D341Med (cell line): Measurements from ENCODE around the gene FIZ1.

Source experiments
- DNase-seq: peaks from one replicate; pipeline ENCODE4 v3.0.0; 2012; ENCODE audit warnings: low spot score

FIZ1 gene

GRCh38 chr19:55613930-55614710 lies 14.8 kb upstream of the FIZ1 start:
- no peak for DNase-seq

- no peak for DNase-seq
These were observed 14.1 kb upstream of the FIZ1 start for GRCh38 chr19:55613396-55613795.

GRCh38 chr19:55611983-55612645 lies 12.8 kb upstream of the FIZ1 start:
- DNase-seq: no peak

GRCh38 chr19:55611300-55611982 lies 12.1 kb upstream of the FIZ1 start:
- DNase-seq: no peak

GRCh38 chr19:55609326-55609725 lies 10.0 kb upstream of the FIZ1 start:
- no peak for DNase-seq

GRCh38 chr19:55606817-55607216 lies 7.5 kb upstream of the FIZ1 start:
- DNase-seq: no peak

GRCh38 chr19:55606471-55606787 lies 7.1 kb upstream of the FIZ1 start:
- DNase-seq: no peak

GRCh38 chr19:55605637-55606470 lies 6.5 kb upstream of the FIZ1 start, which contains the start of gene ZNF865:
Gene ZNF865 (plus strand): TSS chr19:55605647. CDS start chr19:55613619, 7,972 bp downstream.
- peak; percentile 84 for DNase-seq

- peak; percentile 96 for DNase-seq
These were observed 5.9 kb upstream of the FIZ1 start for GRCh38 chr19:55605207-55605636.

- DNase-seq: no peak
These were observed 4.4 kb upstream of the FIZ1 start for GRCh38 chr19:55603581-55604292.

- DNase-seq: no peak
These were observed 3.8 kb upstream of the FIZ1 start for GRCh38 chr19:55603115-55603514.

GRCh38 chr19:55602104-55603001 lies 3.0 kb upstream of the FIZ1 start:
- DNase-seq: no peak

GRCh38 chr19:55601084-55601483 lies 1.8 kb upstream of the FIZ1 start:
- no peak for DNase-seq

GRCh38 chr19:55600662-55601028 lies 1.3 kb upstream of the FIZ1 start:
- DNase-seq: no peak

GRCh38 chr19:55599842-55600661 lies 735 bp upstream of the FIZ1 start, which contains the start of gene ZNF524:
Gene ZNF524 (plus strand): TSS chr19:55600288. CDS start chr19:55602113, 1,825 bp downstream.
- DNase-seq: peak; percentile 92

GRCh38 chr19:55598719-55599467 lies 424 bp downstream of the FIZ1 start:
- DNase-seq: peak; percentile 86

GRCh38 chr19:55598034-55598433 lies 1.3 kb downstream of the FIZ1 start:
- DNase-seq: no peak

- no peak for DNase-seq
These were observed 1.8 kb downstream of the FIZ1 start for GRCh38 chr19:55597501-55597921.

GRCh38 chr19:55596304-55596703 lies 3.0 kb downstream of the FIZ1 start:
- DNase-seq: no peak
